H4 (cell line): Measurements from ENCODE around the gene EPPIN. TPM values are rescaled to one million over a fixed set of nuclear protein-coding genes. Genes with fewer than 3 reads are reported as not detected.
A peak's percentile ranks its signal among the peaks of the same experiment; 100 is the strongest.

Experiments used
- DNase-seq: peaks from one replicate; pipeline ENCODE4 v3.0.0-alpha.2; 2015; ENCODE audit warnings: low spot score
- total RNA-seq: library from RNA; depleted of rRNA; stranded (reverse); fragments of >200 nt; shearing (Covaris generic); gene quantifications from 2 replicates; pipeline ENCODE4 v1.2.3, GENCODE V29; 2014

The EPPIN gene
- total RNA-seq, 1 experiment from 2014 or later, result not detected

GRCh38 chr20:45538209-45538799 is 8.9 kb downstream of the EPPIN start:
- DNase-seq, result no peak

GRCh38 chr20:45527294-45527693 is 19.9 kb downstream of the EPPIN start:
- no peak for DNase-seq

- no peak for DNase-seq
These were observed 23.4 kb downstream of the EPPIN start for GRCh38 chr20:45523821-45524220.

GRCh38 chr20:45518282-45518681 is 28.9 kb downstream of the EPPIN start:
- DNase-seq, result peak; percentile 21

GRCh38 chr20:45515147-45515913 is 31.9 kb downstream of the EPPIN start, which contains the start of gene SPINT3:
Gene SPINT3 (minus strand): TSS chr20:45515622. CDS start chr20:45515608, 14 bp downstream.
- no peak for DNase-seq

- DNase-seq, result no peak
These were observed 36.8 kb downstream of the EPPIN start for GRCh38 chr20:45510242-45510862.

GRCh38 chr20:45509091-45509490 is 38.1 kb downstream of the EPPIN start:
- DNase-seq, result no peak

- no peak for DNase-seq
These were observed 38.9 kb downstream of the EPPIN start for GRCh38 chr20:45508068-45508886.

GRCh38 chr20:45507011-45507820 is 40.0 kb downstream of the EPPIN start:
- DNase-seq, result no peak

- no peak for DNase-seq
These were observed 40.8 kb downstream of the EPPIN start for GRCh38 chr20:45506398-45506797.

GRCh38 chr20:45503403-45503802 is 43.8 kb downstream of the EPPIN start:
- no peak for DNase-seq

- DNase-seq, result no peak
These were observed 44.6 kb downstream of the EPPIN start for GRCh38 chr20:45502561-45502960.

GRCh38 chr20:45501600-45501999 is 45.6 kb downstream of the EPPIN start:
- DNase-seq, result no peak

- no peak for DNase-seq
These were observed 47.2 kb downstream of the EPPIN start for GRCh38 chr20:45500022-45500421.

GRCh38 chr20:45497971-45498494 is 49.2 kb downstream of the EPPIN start:
- DNase-seq, result no peak

GRCh38 chr20:45496166-45496565 is 51.0 kb downstream of the EPPIN start:
- no peak for DNase-seq

- no peak for DNase-seq
These were observed 51.7 kb downstream of the EPPIN start for GRCh38 chr20:45495501-45495941.
